GM12878 (cell line): ENCODE data around the gene NAALADL2. TPM values are rescaled to one million over a fixed set of nuclear protein-coding genes. Genes with fewer than 3 reads are reported as not detected.

Experiments
- E2F8 ChIP-seq: fragments of 450-650 bp; IDR thresholded peaks from 2 replicates; pipeline ENCODE4 v1.6.1; 2018; ENCODE audit warnings: mild to moderate bottlenecking, low read depth, moderate library complexity; ENCODE audit not compliant: partially characterized antibody
- EGR1 ChIP-seq, 2 experiments: IDR thresholded peaks; 1 replicate in 1 of 2; 2 replicates in 1 of 2; pipeline ENCODE4 v1.6.1; 2011 to 2012; ENCODE audit warnings: low read depth in 2 of 2, low read length in 2 of 2, borderline replicate concordance in 1 of 2, mild to moderate bottlenecking in 1 of 2, moderate library complexity in 1 of 2
- EP300 ChIP-seq, 2 experiments: fragments of 150-350 bp in 1 of 2; IDR thresholded peaks; 2 replicates each; pipeline ENCODE4 v1.6.1; 2011 to 2012; ENCODE audit warnings: low read depth in 2 of 2, low read length in 2 of 2, borderline replicate concordance in 1 of 2, improper control_type of control experiment in 1 of 2, inconsistent platforms in 1 of 2; ENCODE audit not compliant: control insufficient read depth in 1 of 2
- IRF4 ChIP-seq: IDR thresholded peaks from 2 replicates; pipeline ENCODE4 v1.6.1; 2011; ENCODE audit warnings: low read depth, low read length
- KLF5 ChIP-seq: fragments of 450-650 bp; IDR thresholded peaks from 2 replicates; pipeline ENCODE4 v1.6.1; 2014; ENCODE audit warnings: mild to moderate bottlenecking; ENCODE audit not compliant: partially characterized antibody
- MTA3 ChIP-seq: IDR thresholded peaks from 2 replicates; pipeline ENCODE4 v1.6.1; 2012; ENCODE audit warnings: low read length, inconsistent platforms, borderline replicate concordance
- MYB ChIP-seq: fragments of 150-350 bp; IDR thresholded peaks from 2 replicates; pipeline ENCODE4 v1.6.1; 2014; ENCODE audit warnings: mild to moderate bottlenecking, low read depth, low read length, borderline replicate concordance
- PKNOX1 ChIP-seq: fragments of 450-650 bp; IDR thresholded peaks from 2 replicates; pipeline ENCODE4 v1.6.1; 2016; ENCODE audit warnings: mild to moderate bottlenecking
- PML ChIP-seq: IDR thresholded peaks from 2 replicates; pipeline ENCODE4 v1.6.1; 2012; ENCODE audit warnings: low read length, inconsistent platforms
- PRDM15 ChIP-seq: fragments of 450-650 bp; formaldehyde crosslinking; IDR thresholded peaks from 2 replicates; pipeline ENCODE4 v1.4.0; 2020; ENCODE audit warnings: mild to moderate bottlenecking, moderate library complexity
- RFX5 ChIP-seq: IDR thresholded peaks from 2 replicates; pipeline ENCODE4 v1.6.1; 2011; ENCODE audit warnings: low read depth, low read length, improper control_type of control experiment
- SPI1 ChIP-seq: IDR thresholded peaks from 2 replicates; pipeline ENCODE4 v1.6.1; 2011; ENCODE audit warnings: low read depth, mild to moderate bottlenecking, low read length, moderate library complexity, borderline replicate concordance; ENCODE audit not compliant: insufficient read depth
- TAF1 ChIP-seq: IDR thresholded peaks from 2 replicates; pipeline ENCODE4 v1.6.1; 2011; ENCODE audit warnings: mild to moderate bottlenecking, low read depth, low read length, borderline replicate concordance
- ZBED1 ChIP-seq: IDR thresholded peaks from 2 replicates; pipeline ENCODE4 v1.6.1; 2016; ENCODE audit warnings: borderline replicate concordance
- ZNF217 ChIP-seq: fragments of 450-650 bp; IDR thresholded peaks from 2 replicates; pipeline ENCODE4 v1.6.1; 2017; ENCODE audit warnings: antibody characterized with exemption, mild to moderate bottlenecking
- ZNF384 ChIP-seq: IDR thresholded peaks from 2 replicates; pipeline ENCODE4 v1.6.1; 2012; ENCODE audit warnings: low read depth, mild to moderate bottlenecking, low read length, improper control_type of control experiment, borderline replicate concordance
- polyA plus RNA-seq, 11 experiments: library from polyadenylated mRNA; depleted of rRNA in 4 of 11; unstranded in 6 of 11; stranded (reverse) in 5 of 11; fragments of >200 nt; fragmentation: Nextera tagmentation in 4 of 11; fragmentation: Illumina TruSeq in 1 of 11; extraction: Ambion mirVana in 4 of 11; extraction: Trizol in 1 of 11; gene quantifications; 1 replicate in 1 of 11; 2 replicates in 10 of 11; pipeline versions ENCODE4 v1.2.1 to v1.2.3, GENCODE V29; 2011 to 2016; ENCODE audit warnings: inconsistent platforms in 2 of 11, missing spikeins in 2 of 11, low read depth in 1 of 11
- total RNA-seq, 4 experiments: library from RNA; depleted of rRNA in 3 of 4; stranded (reverse); fragments of >200 nt in 3 of 4; fragmentation: Illumina TruSeq in 1 of 4; extraction: Trizol in 1 of 4; gene quantifications; 2 replicates each; pipeline versions ENCODE4 v1.2.1 to v1.2.3, GENCODE V29; 2013 to 2021

Gene NAALADL2
- total and polyA plus RNA-seq, 10 of the 15 experiments (the other 5 are each of a cell fraction or from before 2014, with no cell fraction given) = 0.06 to 10.8 (median 0.46) TPM

GRCh38 chr3:175193815-175194518 lies 334.8 kb downstream of the NAALADL2 start (continued):
- no peak for TF ChIP-seq ZNF384
- no peak for TF ChIP-seq PKNOX1
- TF ChIP-seq EGR1 (IDR thresholded peaks at IDR 0.05; ENCODE audit: borderline replicate concordance in 1 of 2, low read depth in 2 of 2, low read length in 2 of 2) = no peak
- TF ChIP-seq ZBED1 = peak; percentile 64; the same call in 1 of the 2 replicates
- TF ChIP-seq ZNF217 = no peak
- TF ChIP-seq SPI1 = no peak
- no peak for TF ChIP-seq KLF5
- TF ChIP-seq EP300 (IDR thresholded peaks at IDR 0.05; ENCODE audit: borderline replicate concordance in 1 of 2, control insufficient read depth in 1 of 2, low read depth in 2 of 2, low read length in 2 of 2) = peak in 1 of 2 experiments; percentile 61; a peak in 1 of 4 replicates
- TF ChIP-seq MTA3 = no peak; the same call in 1 of the 2 replicates
- TF ChIP-seq MYB = no peak
- TF ChIP-seq IRF4 = no peak
- peak; percentile 53; the same call in 1 of the 2 replicates for TF ChIP-seq PML
- no peak for TF ChIP-seq PRDM15 (CRISPR knock-in tag)
- TF ChIP-seq E2F8 = no peak
- no peak for TF ChIP-seq RFX5
- TF ChIP-seq TAF1 = no peak
